ENCODE measurements around the gene ZNF680. TPM values are rescaled to one million over a fixed set of nuclear protein-coding genes. Genes with fewer than 3 reads are reported as not detected.
"Not testable (repeated sequence)": the region's sequence is repeated elsewhere in the genome, so short reads cannot be mapped to it uniquely, and the experiment has no call there.

ZNF680 gene
- total RNA-seq, 1 donor from 2014 or later = 59.1 TPM

DNA sequence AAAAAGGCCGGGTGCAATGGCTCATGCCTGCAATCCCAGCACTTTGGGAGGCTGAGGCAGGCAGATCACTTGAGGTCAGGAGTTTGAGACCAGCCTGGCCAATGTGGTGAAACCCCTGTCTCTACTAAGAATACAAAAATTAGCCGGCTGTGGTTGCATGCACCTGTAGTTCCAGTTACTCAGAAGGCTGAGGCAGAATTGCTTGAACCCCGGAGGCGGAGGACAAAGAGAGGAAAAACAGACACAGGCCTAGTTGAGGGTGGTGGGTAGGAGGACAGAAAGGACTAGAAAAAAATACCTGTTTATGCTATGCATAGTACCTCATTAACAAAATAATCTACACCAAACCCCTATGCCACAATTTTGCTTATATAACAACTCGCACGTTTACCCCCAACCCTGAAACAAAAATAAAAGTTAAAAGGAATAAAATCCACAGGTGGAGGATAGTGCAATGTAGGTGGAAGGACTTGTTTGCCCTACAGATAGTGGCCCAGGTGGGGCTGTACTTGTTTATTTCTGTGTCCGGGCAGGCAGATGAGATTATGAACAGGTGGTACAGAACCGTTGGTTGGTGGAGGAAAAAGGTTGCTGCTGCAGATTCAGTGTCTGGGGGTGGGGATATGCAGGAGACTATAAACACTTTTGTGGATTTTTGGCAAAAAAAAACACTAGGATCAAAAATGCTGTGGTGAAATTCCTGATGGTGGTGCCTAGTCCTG lies 5.1 kb downstream of the ZNF680 start:
- DNase-seq (ENCODE audit: low spot score in 2 of 2) = no peak

DNA sequence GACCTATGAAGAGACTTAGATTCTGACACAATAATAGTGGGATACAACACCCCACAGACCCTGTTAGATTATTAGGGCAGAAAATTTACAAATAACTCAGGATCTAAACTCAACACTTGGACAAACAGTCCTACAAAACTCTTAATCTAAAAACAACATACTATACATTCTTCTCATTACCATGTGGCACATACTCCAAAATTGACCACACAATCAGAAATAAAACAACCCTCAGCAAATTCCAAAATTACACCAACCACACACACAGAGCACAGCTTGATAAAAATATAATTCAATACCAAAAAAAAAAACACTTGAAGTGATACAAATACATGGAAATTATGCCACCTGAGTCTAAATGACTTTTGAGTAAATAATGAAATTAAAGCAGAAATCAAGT lies 7.8 kb downstream of the ZNF680 start:
- FAIRE-seq = no peak

More for the DNA sequence above, 5.1 kb downstream of the ZNF680 start:
- no peak for FAIRE-seq

DNA sequence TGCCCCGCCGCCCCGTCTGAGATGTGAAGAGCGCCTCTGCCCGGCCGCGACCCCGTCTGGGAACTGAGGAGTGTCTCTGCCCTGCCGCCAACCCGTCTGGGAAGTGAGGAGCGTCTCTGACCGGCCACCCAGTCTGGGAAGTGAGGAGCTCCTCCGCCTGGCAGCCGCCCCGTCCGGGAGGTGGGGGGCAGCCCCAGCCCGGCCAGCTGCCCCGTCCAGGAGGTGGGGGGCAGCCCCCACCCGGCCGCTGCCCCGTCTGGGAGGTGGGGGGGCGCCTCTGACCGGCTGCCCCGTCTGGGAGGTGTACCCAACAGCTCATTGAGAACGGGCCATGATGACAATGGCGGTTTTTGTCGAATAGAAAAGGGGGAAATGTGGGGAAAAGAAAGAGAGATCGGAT lies 8.7 kb downstream of the ZNF680 start:
- DNase-seq (ENCODE audit: low spot score in 2 of 2); FAIRE-seq: not testable (repeated sequence)

More for the DNA sequence above, 7.8 kb downstream of the ZNF680 start:
- DNase-seq (ENCODE audit: low spot score in 2 of 2) = no peak

DNA sequence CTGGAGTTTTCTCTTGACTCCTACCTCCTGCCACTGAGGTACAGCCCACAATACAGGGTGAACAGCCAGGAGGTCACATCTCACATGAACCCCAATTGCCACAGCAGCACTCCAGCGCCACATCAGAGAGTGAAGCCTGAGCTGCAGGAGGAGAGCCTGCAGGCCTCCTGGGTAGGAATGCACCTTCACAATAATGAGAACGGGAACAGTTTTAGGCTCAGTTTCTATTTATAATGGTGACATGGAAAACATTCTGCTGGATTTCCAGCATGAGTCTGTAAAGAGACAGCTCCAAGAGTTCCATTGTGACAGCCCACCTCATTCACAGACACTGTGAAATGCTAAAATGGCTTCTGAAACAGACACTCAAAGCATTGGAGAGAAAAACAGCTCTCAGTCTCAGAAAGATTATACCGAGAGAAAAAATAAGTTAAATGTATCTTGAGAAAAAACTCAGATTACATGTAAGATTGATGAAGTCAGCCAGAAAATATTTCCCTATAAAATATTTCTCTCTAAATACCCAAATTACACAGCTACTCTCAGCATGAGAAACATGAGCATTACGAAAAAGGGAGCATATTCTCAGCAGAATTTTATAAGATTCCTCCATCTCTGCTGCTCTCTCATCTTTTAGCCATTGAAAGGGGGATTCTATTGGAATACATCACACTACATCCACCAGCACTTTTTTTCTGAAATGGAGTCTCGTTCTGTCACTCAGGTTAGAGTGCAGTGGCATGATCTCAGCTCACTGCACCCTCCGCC lies 11.3 kb downstream of the ZNF680 start:
- DNase-seq (ENCODE audit: low spot score in 2 of 2) (no peak), FAIRE-seq (no peak)

DNA sequence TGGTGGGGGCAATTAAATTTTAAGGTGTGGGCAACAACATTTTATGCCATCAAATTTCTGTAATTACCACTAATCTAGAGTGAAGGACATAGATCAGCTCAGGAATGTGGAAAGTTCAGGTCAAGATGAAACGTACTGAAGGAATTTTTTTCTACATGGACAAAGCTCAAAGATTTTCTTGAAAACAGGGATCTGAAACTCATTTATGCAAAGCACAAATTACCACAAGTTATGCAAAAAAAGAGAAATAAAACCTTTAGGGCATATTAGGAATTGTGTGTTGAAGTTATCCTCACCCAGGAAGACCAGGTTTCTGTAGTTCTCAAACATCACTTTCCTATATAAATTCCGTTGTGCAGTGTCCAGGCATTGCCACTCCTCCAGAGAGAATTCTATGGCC lies 18.9 kb downstream of the ZNF680 start:
- FAIRE-seq = no peak

DNA sequence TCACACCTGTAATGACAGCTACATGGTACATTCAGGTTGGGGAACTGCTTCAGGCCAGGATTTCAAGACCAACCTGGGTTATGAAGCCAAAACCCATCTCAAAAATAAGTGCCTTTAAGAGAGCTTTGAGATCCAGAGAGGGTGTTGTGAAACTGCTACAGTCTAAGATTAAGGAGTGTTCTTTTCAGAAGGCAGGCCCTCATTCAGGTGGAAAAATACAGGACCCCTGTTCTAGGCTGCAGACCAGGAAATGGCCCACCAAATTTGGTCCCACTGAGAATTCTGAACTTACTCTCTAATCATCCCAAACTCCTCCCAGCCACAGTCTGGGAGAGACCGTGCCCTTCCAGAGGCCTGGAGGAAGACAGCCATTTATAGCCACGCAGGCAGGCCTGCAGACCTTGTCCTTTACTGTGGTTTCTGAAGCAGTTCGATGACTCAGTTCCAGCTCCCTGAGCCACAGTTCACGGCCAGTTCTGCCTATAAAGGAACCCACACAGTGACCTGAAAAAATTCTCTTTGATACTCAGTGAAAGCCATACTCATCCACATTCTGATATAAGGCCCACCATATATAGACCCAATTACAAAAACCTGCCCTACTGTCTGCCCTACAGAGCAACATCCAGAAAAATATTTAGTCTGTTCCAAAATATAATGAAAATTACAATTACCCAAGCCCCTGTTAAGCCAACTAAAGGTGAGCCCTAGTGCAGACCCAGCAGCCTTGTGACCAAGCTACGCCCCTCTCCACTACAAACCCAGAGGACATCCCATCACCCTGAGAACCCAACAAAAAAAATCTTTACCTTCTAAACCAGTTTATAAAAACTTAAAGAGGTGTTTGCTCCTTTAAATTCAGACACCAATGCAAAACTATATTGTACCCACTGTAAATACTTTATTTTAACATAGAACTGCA lies 21.2 kb downstream of the ZNF680 start:
- FAIRE-seq (no peak), DNase-seq (ENCODE audit: low spot score in 2 of 2) (no peak)

More for the DNA sequence above, 18.9 kb downstream of the ZNF680 start:
- DNase-seq (ENCODE audit: low spot score in 2 of 2) = no peak

DNA sequence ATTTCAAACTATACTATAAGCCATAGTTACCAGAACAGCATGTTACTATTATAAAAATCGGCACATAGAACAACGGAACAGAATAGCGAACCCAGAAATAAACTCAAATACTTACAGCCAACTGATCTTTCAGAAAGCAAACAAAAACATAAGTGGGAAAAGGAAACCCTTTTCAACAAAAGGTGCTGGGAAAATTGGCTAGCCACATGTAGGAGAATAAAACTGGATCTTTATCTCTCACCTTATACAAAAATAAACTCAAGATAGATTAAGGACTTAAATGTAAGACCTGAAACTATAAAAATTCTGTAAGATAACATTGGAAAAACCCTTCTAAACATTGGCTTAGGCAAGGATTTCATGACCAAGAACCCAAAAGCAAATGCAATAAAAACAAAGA lies 29.1 kb downstream of the ZNF680 start:
- DNase-seq (ENCODE audit: low spot score in 2 of 2) = no peak

DNA sequence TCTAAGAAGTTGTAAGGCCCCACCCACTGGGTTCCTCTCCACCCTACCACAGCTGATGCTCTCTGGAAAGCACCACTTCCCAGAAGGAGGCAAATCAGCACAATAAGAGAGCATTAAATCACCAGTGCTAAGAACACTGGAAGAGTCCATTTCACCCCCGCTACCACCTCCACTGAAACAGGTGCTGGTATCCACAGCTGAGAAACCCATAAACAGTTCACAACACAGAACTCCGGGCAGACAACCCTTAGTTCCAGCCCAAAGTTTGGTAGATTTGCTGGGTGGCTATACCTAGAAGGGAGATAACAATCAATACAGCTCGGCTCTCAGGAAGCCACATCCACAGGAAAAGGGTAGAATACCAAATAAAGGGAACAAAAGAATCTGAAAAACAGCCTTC lies 34.1 kb downstream of the ZNF680 start:
- DNase-seq (ENCODE audit: low spot score in 2 of 2) (no peak), FAIRE-seq (no peak)

More for the DNA sequence above, 29.1 kb downstream of the ZNF680 start:
- FAIRE-seq = no peak

DNA sequence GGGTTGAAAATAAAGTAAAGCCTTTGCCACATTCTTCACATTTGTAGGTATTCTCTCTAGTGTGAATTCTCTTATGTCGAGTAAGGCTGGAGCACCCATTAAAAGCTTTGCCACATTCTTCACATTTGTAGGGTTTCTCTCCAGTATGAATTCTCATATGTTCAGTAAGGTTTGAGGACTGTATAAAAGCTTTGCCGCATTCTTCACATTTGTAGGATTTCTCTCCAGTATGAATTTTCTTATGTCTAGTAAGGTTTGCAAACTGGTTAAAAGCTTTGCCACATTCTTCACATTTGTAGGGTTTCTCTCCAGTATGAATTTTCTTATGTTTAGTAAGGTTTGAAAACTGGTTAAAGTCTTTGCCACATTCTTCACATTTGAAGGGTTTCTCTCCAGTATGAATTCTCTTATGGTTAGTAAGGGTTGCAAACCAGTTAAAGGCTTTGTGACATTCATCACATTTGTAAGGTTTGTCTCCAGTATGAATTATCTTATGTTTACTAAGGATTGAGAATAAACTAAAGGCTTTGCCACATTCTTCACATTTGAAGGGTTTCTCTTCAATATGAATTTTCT lies 41.4 kb downstream of the ZNF680 start:
- DNase-seq (ENCODE audit: low spot score in 2 of 2) (no peak), FAIRE-seq (no peak)

DNA sequence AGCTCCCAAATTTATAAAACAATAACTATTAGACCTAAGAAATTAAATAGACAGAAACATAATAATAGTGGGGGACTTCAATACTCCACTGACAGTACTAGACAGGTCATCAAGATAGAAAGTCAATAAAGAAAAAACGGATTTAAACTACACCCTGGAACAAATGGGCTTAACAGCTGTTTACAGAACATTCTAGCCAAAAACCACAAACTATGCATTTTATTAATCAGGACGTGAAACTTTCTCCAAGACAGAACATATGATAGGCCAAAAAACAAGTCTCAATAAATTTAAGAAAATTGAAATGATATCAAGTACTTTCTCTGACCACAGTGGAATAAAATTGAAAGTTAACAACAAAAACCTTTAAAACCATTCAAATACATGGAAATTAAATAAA lies 46.4 kb downstream of the ZNF680 start:
- DNase-seq (ENCODE audit: low spot score in 2 of 2) (no peak), FAIRE-seq (no peak)

DNA sequence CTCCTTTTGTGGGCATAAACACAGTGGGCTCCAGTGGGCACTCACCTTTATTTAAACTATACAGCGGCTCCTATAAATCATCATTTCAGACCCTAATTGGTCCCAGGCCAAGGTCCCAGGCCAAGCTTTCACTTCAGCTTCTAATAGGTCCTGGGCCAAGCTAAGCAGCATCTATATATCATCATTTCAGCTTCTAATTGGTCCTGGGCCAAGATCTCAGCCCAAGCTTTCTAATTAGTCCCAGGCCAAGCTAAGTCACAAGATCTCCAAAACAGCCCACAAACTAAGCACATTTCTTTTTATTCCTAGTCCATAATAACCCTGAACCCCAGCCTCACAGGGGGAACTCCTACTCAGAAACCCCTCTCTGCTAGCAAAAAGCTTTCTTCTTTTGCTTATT lies 47.1 kb downstream of the ZNF680 start:
- no peak for DNase-seq (ENCODE audit: low spot score in 2 of 2)

DNA sequence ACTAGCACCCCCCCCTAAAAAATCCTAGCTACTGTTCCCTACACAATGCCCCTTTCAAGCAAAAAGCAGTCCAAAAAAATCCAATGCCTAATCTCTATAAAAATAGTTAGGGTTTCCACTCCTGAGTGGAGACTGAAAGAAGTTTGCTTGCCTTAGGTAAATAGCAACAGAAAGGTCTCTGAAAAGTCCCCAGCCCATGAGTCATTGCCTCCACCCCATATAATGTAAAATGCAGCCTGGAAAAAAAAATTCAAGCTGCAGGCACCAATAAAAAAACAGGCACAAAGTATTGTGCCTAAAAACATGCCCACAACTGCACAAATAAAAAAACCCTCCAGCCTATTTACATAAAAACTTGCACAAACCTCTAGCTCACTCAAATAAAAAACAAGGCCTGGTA lies 47.5 kb downstream of the ZNF680 start:
- DNase-seq (ENCODE audit: low spot score in 2 of 2) (no peak), FAIRE-seq (no peak)

More for the DNA sequence above, 47.1 kb downstream of the ZNF680 start:
- no peak for FAIRE-seq

DNA sequence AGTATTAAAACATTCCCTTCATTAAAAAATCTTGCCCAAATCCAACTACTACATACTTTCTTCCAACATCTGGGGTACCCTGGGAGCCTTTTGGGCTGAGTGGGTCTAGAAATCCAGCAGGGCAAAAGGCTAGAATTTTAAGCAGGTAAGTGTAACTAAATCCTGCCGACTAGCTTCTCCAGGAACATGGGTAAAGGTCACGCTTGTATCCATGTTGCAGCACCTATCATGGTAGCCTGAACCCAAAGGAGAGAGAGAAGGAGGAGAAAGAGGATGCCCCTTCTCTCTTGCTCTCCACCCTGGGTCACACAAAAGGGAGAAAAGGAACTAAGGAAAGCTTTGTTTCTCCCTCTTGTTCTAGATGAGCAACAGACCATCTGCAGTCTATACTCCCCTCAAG lies 53.3 kb downstream of the ZNF680 start:
- DNase-seq (ENCODE audit: low spot score in 2 of 2) (no peak), FAIRE-seq (no peak)

DNA sequence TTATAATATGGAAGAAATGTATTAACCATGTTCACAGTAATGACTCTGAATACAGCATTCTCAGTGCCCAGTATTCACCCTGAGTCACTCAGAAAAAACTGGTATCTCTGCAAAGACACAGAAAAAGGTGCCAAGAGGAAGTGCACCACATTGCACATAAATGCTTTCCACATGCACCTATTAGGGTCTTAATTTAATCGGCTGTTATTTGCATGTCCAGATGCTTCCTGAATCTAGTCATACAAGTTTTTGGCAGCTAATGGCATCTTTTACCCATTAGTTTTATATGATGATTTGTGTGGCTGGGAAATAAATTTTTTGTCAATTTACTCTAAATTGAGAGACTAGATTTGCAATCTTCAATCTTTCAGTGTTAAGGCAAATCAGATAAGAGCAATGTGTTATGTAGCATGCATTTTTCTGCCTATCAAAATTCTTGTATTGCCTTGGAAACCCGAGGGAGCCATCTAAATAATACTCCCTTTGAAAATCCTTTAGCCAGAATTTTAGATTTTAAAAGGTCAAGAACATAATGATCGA lies 58.2 kb downstream of the ZNF680 start:
- DNase-seq (ENCODE audit: low spot score in 2 of 2) (no peak), FAIRE-seq (no peak)

DNA sequence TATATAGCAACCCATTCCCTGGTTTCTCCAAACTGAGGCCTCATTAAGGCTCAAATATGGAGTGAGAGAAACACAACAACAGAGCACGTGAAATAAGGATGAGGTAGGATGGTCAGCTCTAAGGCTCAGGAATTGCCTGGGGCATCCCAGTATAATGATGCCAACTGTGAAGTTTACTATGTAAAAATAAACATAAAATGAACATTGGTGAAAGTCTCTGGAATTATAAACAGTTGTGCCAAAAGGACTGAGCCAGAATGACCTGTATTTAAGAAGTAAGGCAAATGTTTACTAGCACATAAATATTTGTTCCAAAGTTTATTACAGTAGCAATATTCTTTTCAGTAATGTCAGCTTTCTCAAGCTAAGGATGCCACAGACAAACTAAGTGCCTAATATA lies 64.6 kb downstream of the ZNF680 start:
- FAIRE-seq (no peak), DNase-seq (ENCODE audit: low spot score in 2 of 2) (no peak)

DNA sequence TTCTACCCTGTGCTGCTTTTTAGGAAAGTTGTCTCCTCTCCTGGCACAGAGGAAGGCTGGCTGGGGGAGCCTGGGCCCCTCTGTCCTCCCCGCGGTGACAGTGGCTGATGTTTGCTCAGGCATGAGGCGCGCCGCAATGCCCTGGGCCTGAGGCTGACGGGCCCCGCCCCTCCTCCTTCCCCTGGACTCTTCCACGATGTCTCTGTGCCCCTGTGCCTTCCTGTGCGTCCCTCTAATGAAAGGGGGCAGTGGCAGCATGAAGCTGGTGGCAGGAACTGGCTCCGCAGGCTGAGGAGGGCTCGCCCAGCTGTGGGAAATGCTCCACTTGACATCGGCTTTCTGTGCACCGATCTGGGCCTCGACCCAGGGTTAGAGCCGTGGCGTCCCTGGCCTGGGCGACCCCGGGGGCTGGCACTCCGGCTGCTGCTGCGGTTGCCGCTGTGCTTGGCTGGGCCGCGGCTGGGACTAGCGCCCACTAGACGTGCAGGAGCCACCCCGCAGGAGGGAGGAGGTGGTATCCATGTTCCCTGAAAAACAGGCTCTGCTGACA lies 67.9 kb downstream of the ZNF680 start:
- DNase-seq (ENCODE audit: low spot score in 2 of 2) (no peak), FAIRE-seq (no peak)

DNA sequence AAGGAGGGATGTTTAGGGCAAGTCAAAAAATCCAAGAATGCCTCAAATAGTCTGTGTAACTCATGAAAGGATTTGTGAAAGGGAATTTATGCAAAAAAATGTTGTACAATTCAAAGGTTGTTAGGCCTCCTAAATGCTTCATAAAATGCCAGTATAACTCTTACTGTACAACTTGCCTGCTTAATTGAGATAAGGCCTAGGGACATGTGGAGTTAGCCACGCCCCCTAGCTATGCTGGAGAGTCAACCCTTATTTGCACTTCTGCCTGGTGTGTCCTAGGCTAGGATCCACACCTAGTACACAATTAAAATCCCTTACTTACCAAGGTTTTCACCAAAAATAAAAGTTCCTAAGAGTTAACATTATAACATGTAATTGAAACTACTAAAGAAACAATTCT lies 77.2 kb downstream of the ZNF680 start:
- DNase-seq (ENCODE audit: low spot score in 2 of 2) (no peak), FAIRE-seq (no peak)
